ENCODE results near the gene UTP14A.

UTP14A gene

GRCh38 chrX:129940721-129941120 is 34.8 kb downstream of the UTP14A start:
- no peak for DNase-seq (ENCODE audit: extremely low spot score)
- POLR2A ChIA-PET: no interaction called here
- CTCF ChIA-PET: interaction anchor here (1.0 to 1.1 kb wide), 2 partner anchors 15 to 85 kb away, joined by 3 read pairs; no protein-coding TSS in a partner anchor
- TF ChIP-seq, protein P1, sequence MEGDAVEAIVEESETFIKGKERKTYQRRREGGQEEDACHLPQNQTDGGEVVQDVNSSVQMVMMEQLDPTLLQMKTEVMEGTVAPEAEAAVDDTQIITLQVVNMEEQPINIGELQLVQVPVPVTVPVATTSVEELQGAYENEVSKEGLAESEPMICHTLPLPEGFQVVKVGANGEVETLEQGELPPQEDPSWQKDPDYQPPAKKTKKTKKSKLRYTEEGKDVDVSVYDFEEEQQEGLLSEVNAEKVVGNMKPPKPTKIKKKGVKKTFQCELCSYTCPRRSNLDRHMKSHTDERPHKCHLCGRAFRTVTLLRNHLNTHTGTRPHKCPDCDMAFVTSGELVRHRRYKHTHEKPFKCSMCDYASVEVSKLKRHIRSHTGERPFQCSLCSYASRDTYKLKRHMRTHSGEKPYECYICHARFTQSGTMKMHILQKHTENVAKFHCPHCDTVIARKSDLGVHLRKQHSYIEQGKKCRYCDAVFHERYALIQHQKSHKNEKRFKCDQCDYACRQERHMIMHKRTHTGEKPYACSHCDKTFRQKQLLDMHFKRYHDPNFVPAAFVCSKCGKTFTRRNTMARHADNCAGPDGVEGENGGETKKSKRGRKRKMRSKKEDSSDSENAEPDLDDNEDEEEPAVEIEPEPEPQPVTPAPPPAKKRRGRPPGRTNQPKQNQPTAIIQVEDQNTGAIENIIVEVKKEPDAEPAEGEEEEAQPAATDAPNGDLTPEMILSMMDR (IDR thresholded peaks at IDR 0.05; ENCODE audit: control extremely low read depth, extremely low read depth, low read depth, missing control alignments): no peak

DNA sequence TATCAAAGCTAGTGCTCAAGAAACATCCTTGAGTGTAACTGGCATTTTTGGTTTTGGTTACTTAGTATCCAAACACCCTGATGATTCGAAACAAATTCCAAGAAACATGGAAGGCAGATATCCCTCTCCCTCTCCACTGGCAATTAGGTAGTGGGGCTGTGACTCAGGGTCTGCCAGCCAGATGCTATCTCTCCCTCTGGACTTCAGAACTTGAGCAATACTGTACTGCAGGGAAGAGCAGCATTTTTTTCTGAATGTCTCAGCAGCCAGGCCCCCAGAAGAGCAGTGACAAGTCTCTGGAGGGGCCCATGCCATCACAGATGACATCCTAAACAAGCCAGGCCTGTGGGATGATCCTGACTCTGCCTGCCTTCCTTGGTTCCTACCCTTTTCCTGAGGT is 39.2 kb downstream of the UTP14A start:
- CTCF ChIA-PET: interaction anchor here (1.1 kb wide), 1 partner anchor 20 kb away, joined by 4 read pairs; no protein-coding TSS in a partner anchor
- POLR2A ChIA-PET: no interaction called here
- no peak for DNase-seq (ENCODE audit: extremely low spot score)
- TF ChIP-seq, protein P1 (IDR thresholded peaks at IDR 0.05; ENCODE audit: control extremely low read depth, extremely low read depth, low read depth, missing control alignments): no peak

- TF ChIP-seq, protein P1 (IDR thresholded peaks at IDR 0.05; ENCODE audit: control extremely low read depth, extremely low read depth, low read depth, missing control alignments): no peak
- no peak for DNase-seq (ENCODE audit: extremely low spot score)
- ChIA-PET POLR2A (no interaction called here), CTCF (interaction anchor here (1.1 to 1.2 kb wide), 2 partner anchors 75 to 108 kb away, joined by 3 to 4 read pairs; no protein-coding TSS in a partner anchor)
Observed at GRCh38 chrX:129953334-129953648, 47.3 kb downstream of the UTP14A start.

DNA sequence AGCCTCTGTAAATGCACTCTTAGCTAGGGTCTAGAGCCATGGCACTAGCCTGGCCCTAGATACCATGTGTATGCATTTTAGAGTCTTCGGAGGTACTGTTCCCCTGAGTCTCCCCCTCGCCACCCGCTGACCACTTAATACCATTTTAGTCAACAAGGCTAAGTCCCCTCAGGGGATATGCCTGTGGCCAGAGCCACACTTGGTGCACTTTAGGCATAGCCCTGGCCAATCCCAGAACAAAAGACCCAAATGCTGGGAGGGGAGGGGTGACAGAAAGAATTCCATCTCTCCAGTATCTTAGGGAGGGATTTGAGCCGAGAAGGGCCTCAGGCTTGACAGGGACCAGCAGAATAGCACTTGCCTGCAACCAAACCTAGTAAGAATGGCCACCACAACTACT is 47.9 kb downstream of the UTP14A start:
- no peak for DNase-seq (ENCODE audit: extremely low spot score)
- CTCF ChIA-PET: interaction anchor here (1.1 to 1.2 kb wide), 2 partner anchors 75 to 107 kb away, joined by 3 to 4 read pairs; no protein-coding TSS in a partner anchor
- POLR2A ChIA-PET: no interaction called here
- TF ChIP-seq, protein P1 (IDR thresholded peaks at IDR 0.05; ENCODE audit: control extremely low read depth, extremely low read depth, low read depth, missing control alignments): no peak

GRCh38 chrX:129954804-129955203 is 48.8 kb downstream of the UTP14A start:
- TF ChIP-seq, protein P1 (IDR thresholded peaks at IDR 0.05; ENCODE audit: control extremely low read depth, extremely low read depth, low read depth, missing control alignments): no peak
- POLR2A ChIA-PET: no interaction called here
- CTCF ChIA-PET: no interaction called here
- no peak for DNase-seq (ENCODE audit: extremely low spot score)

GRCh38 chrX:129955682-129956081 is 49.7 kb downstream of the UTP14A start:
- ChIA-PET POLR2A (no interaction called here), CTCF (no interaction called here)
- no peak for DNase-seq (ENCODE audit: extremely low spot score)
- TF ChIP-seq, protein P1 (IDR thresholded peaks at IDR 0.05; ENCODE audit: control extremely low read depth, extremely low read depth, low read depth, missing control alignments): no peak

- no peak for DNase-seq (ENCODE audit: extremely low spot score)
- ChIA-PET POLR2A (no interaction called here), CTCF (interaction anchor here (2.4 kb wide), 1 partner anchor 31 kb away, joined by 8 read pairs; no protein-coding TSS in a partner anchor)
- TF ChIP-seq, protein P1 (IDR thresholded peaks at IDR 0.05; ENCODE audit: control extremely low read depth, extremely low read depth, low read depth, missing control alignments): no peak
Observed at GRCh38 chrX:129956145-129956544, 50.2 kb downstream of the UTP14A start.

Data from GM10248 (cell line).